ENCODE results near the gene ZNF592.

The ZNF592 gene

DNA sequence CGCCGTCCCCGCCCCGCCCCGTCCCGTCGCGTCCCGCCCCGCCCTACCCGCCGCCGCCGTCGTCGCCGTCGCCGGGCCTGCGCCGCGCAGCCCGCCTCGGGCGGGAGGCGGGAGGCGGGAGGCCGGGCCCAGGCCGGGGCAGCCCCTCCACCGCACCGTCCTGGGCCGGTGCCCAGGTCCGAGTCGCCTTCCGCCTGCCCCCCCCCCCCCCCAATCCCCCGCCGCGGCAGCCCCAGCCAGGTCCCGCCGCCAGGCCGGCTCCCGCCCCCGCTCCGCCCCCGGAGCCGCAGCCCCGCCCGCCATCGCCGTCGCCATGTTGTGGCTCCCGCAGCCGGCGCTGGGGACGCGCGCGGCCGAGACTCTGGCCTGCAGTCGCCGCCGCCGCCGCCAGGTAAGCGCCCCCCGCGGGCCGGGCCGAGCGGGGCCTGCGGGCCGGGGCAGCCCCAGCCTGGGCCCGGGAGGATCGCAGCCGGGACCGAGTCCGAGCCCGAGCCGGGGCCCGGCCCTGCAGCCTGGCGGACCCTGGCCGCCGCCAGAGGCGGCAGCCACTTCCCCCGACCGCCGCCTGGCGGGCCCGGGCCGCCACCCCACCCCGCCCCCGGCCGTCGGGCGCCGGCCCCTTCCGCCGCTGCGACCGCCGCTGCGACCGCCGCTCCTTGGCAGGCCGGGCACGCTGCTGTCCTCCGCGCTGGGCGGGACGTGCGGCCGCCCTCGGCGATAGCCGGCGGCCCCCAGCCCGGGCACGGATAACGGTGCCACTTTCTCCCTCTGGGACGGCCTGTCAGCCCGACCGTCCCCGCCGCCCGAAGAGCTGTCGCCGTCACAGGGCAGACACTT lies at the start of gene ZNF592:
TSS of gene ZNF592 (plus strand) at position 319 of the 837 bp plus-strand sequence. CDS start 34,084 bp downstream, outside the sequence.
- DNase-seq (ENCODE audit: extremely low spot score): peak; percentile 82
- CTCF ChIA-PET: interaction anchor here (0.5 kb wide), 1 partner anchor 821 kb away, joined by 3 read pairs; no protein-coding TSS in a partner anchor
- POLR2A ChIA-PET: interaction anchor here (0.6 to 2.9 kb wide), 9 partner anchors 10 to 296 kb away, joined by 3 to 28 read pairs (median 4); partner anchors contain the start of genes SEC11A and WDR73

DNA sequence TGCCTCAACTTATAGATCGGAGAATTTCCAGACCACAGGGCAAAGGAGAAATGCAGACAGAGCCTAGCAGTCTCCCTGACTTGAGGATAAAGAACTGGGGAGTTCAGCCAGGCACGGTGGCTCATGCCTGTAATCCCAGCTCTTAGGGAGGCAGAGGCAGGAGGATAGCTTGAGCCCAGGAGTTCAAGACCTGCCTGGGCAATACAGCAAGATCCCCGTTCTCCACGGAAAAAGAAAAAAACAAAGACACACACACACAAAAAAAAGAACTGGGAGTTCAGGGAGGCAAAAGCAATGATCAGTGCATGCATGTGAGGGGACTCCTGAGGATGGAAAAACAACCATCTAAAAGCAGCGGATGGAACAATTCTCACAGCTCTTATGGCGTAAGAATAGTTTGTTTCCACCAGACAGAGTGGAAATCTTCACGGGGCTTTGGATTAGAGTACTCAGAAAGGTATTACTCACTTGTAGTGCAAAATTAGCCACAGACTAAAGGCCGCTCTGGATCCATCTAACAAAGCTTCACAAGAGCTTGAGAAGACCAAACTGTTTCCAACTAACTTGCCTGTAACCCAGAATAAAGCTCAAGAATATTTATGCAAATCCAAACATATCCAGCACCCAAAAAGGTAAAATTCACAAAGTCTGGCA lies 48.7 kb upstream of the ZNF592 start:
- CTCF ChIA-PET: no interaction called here
- no peak for DNase-seq (ENCODE audit: extremely low spot score)
- POLR2A ChIA-PET: interaction anchor here (1.5 kb wide), 1 partner anchor 17 kb away, joined by 6 read pairs; the partner anchor contains the start of gene SEC11A
- TF ChIP-seq BHLHE40 (IDR thresholded peaks at IDR 0.05; ENCODE audit: borderline replicate concordance) (no peak), FOXA1 (IDR thresholded peaks at IDR 0.05) (no peak), ARNT (IDR thresholded peaks at IDR 0.05) (no peak), ELF4 (IDR thresholded peaks at IDR 0.05) (no peak), PKNOX1 (IDR thresholded peaks at IDR 0.05) (no peak), CTBP1 (IDR thresholded peaks at IDR 0.05; ENCODE audit: borderline replicate concordance) (no peak), LEF1 (IDR thresholded peaks at IDR 0.05; ENCODE audit: borderline replicate concordance) (no peak), L3MBTL2 (conservative IDR thresholded peaks at IDR 0.05) (no peak), ZNF384 (IDR thresholded peaks at IDR 0.05) (no peak), HDGF (IDR thresholded peaks at IDR 0.05; ENCODE audit: borderline replicate concordance) (no peak), FOXK2 (IDR thresholded peaks at IDR 0.05) (no peak), SUZ12 (IDR thresholded peaks at IDR 0.05) (no peak), NFRKB (IDR thresholded peaks at IDR 0.05) (no peak)

More for the DNA sequence above, at the start of gene ZNF592:
- TF ChIP-seq FOXM1 (IDR thresholded peaks at IDR 0.05; ENCODE audit: borderline replicate concordance) (peak; percentile 32; the same call in 1 of the 2 replicates), HDGF (IDR thresholded peaks at IDR 0.05; ENCODE audit: borderline replicate concordance) (no peak), ARNT (IDR thresholded peaks at IDR 0.05) (peak; percentile 58; the same call in 1 of the 2 replicates), SP1 (IDR thresholded peaks at IDR 0.05) (no peak)

DNA sequence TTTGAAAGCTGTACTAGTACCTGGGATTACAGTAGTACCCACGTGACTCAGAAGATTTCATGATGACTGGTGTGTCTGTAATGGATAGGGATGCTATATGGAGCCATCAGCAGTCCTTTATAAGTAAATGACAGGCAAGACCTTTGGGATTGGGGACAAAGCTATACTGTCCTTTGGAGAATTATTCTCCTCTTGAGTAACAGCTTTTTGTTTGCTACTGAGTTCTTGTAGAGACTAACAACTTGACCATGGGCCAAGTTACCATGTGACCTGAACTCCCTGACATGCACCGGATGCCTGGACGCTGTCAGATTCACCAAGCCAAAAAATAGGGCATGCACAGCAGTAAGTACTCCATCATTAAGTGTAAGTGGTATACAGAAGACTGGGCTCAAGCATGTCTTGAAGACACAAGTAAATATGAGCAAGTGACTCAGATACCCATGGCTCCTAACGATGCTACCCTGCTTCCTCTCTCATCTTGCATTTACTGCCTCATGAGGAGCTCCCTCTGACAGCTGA lies 45.4 kb upstream of the ZNF592 start:
- POLR2A ChIA-PET: interaction anchor here (0.8 to 1.3 kb wide), 2 partner anchors 11 to 13 kb away, joined by 3 to 7 read pairs; partner anchors contain the start of gene SEC11A
- TF ChIP-seq ARNT (IDR thresholded peaks at IDR 0.05): no peak
- no peak for DNase-seq (ENCODE audit: extremely low spot score)
- CTCF ChIA-PET: interaction anchor here (0.6 kb wide), 2 partner anchors 17 to 22 kb away, joined by 4 to 5 read pairs; no protein-coding TSS in a partner anchor

- no peak for DNase-seq (ENCODE audit: extremely low spot score)
- CTCF ChIA-PET: no interaction called here
- TF ChIP-seq FOXK2 (IDR thresholded peaks at IDR 0.05) (no peak), FOXM1 (IDR thresholded peaks at IDR 0.05; ENCODE audit: borderline replicate concordance) (no peak), FOXA1 (IDR thresholded peaks at IDR 0.05) (no peak), CTBP1 (IDR thresholded peaks at IDR 0.05; ENCODE audit: borderline replicate concordance) (no peak), LEF1 (IDR thresholded peaks at IDR 0.05; ENCODE audit: borderline replicate concordance) (no peak), HDGF (IDR thresholded peaks at IDR 0.05; ENCODE audit: borderline replicate concordance) (no peak), ZNF384 (IDR thresholded peaks at IDR 0.05) (no peak), SUZ12 (IDR thresholded peaks at IDR 0.05) (no peak), TARDBP (IDR thresholded peaks at IDR 0.05) (no peak), ARNT (IDR thresholded peaks at IDR 0.05) (no peak), SP1 (IDR thresholded peaks at IDR 0.05) (no peak), BHLHE40 (IDR thresholded peaks at IDR 0.05; ENCODE audit: borderline replicate concordance) (no peak), PKNOX1 (IDR thresholded peaks at IDR 0.05) (no peak), ELF4 (IDR thresholded peaks at IDR 0.05) (no peak), NFRKB (IDR thresholded peaks at IDR 0.05) (no peak)
- POLR2A ChIA-PET: interaction anchor here (2.2 kb wide), 1 partner anchor 12 kb away, joined by 13 read pairs; the partner anchor contains the start of gene SEC11A
Observed at GRCh38 chr15:84703808-84704207, 44.6 kb upstream of the ZNF592 start.

- CTCF ChIA-PET: no interaction called here
- no peak for TF ChIP-seq ZNF384 (IDR thresholded peaks at IDR 0.05)
- TF ChIP-seq ELF4 (IDR thresholded peaks at IDR 0.05): no peak
- no peak for TF ChIP-seq SUZ12 (IDR thresholded peaks at IDR 0.05)
- TF ChIP-seq LEF1 (IDR thresholded peaks at IDR 0.05; ENCODE audit: borderline replicate concordance): no peak
- TF ChIP-seq TARDBP (IDR thresholded peaks at IDR 0.05): no peak
- no peak for TF ChIP-seq NFRKB (IDR thresholded peaks at IDR 0.05)
- no peak for TF ChIP-seq BHLHE40 (IDR thresholded peaks at IDR 0.05; ENCODE audit: borderline replicate concordance)
- TF ChIP-seq FOXA1 (IDR thresholded peaks at IDR 0.05): no peak
- no peak for TF ChIP-seq FOXM1 (IDR thresholded peaks at IDR 0.05; ENCODE audit: borderline replicate concordance)
- TF ChIP-seq ARNT (IDR thresholded peaks at IDR 0.05): no peak
- no peak for TF ChIP-seq PKNOX1 (IDR thresholded peaks at IDR 0.05)
- no peak for TF ChIP-seq HDGF (IDR thresholded peaks at IDR 0.05; ENCODE audit: borderline replicate concordance)
- DNase-seq (ENCODE audit: extremely low spot score): no peak
- POLR2A ChIA-PET: interaction anchor here (0.7 to 3.8 kb wide), 6 partner anchors 10 to 61 kb away, joined by 3 to 25 read pairs (median 8); partner anchors contain the start of gene WDR73
Observed at GRCh38 chr15:84714372-84714771, 34.0 kb upstream of the ZNF592 start.
